ENCODE data around the gene BBOF1. TPM values are rescaled to one million over a fixed set of nuclear protein-coding genes. Genes with fewer than 3 reads are reported as not detected.

BBOF1 gene
- total and polyA plus RNA-seq, 9 donors, result 5.7 to 8.6 (median 6.4) TPM

GRCh38 chr14:74064426-74064825, 45.3 kb downstream of the BBOF1 start:
- Histone ChIP-seq H3K27me3 (ENCODE audit: control insufficient read depth, insufficient read depth, low read length) (no peaks in the 10 kb centered on the region), H3K4me1 (ENCODE audit: control insufficient read depth, insufficient read depth, low read length) (no peaks in the 10 kb centered on the region), H3K36me3 (ENCODE audit: control insufficient read depth, insufficient read depth, low read length) (peaks cover 51% of the 10 kb centered on the region), H3K9me3 (replicated peaks; ENCODE audit: control insufficient read depth, low read depth, low read length) (no peaks in the 10 kb centered on the region), H3K4me3 (ENCODE audit: low read length) (no peak overlapping the region), H3K27ac (ENCODE audit: low read length) (no peak overlapping the region)
- no peak for DNase-seq

GRCh38 chr14:74064883-74065282, 45.7 kb downstream of the BBOF1 start:
- Histone ChIP-seq H3K27ac (ENCODE audit: low read length) (no peak overlapping the region), H3K9me3 (replicated peaks; ENCODE audit: control insufficient read depth, low read depth, low read length) (no peaks in the 10 kb centered on the region), H3K36me3 (ENCODE audit: control insufficient read depth, insufficient read depth, low read length) (peaks cover 52% of the 10 kb centered on the region), H3K4me3 (ENCODE audit: low read length) (no peak overlapping the region), H3K27me3 (ENCODE audit: control insufficient read depth, insufficient read depth, low read length) (no peaks in the 10 kb centered on the region), H3K4me1 (ENCODE audit: control insufficient read depth, insufficient read depth, low read length) (no peaks in the 10 kb centered on the region)
- WGBS (ENCODE audit: insufficient coverage), result no CpG with 5 or more reads among the region's 3 CpGs
- no peak for DNase-seq

- no peaks in the 10 kb centered on the region for H3K4me1 ChIP-seq (ENCODE audit: control insufficient read depth, insufficient read depth, low read length)
- peaks cover 56% of the 10 kb centered on the region for H3K36me3 ChIP-seq (ENCODE audit: control insufficient read depth, insufficient read depth, low read length)
- no peaks in the 10 kb centered on the region for H3K9me3 ChIP-seq (replicated peaks; ENCODE audit: control insufficient read depth, low read depth, low read length)
- DNase-seq, result no peak
- no peak overlapping the region for H3K27ac ChIP-seq (ENCODE audit: low read length)
- no CpG with 5 or more reads among the region's 3 CpGs for WGBS (ENCODE audit: insufficient coverage)
- H3K27me3 ChIP-seq (ENCODE audit: control insufficient read depth, insufficient read depth, low read length), result no peaks in the 10 kb centered on the region
- H3K4me3 ChIP-seq (ENCODE audit: low read length), result no peak overlapping the region
Measured at GRCh38 chr14:74065746-74066575, 46.8 kb downstream of the BBOF1 start.

- 40% methylated on average over 1 of the region's 1 CpG for WGBS (ENCODE audit: insufficient coverage)
- no peak overlapping the region for H3K27ac ChIP-seq (ENCODE audit: low read length)
- H3K4me3 ChIP-seq (ENCODE audit: low read length), result no peak overlapping the region
- no peaks in the 10 kb centered on the region for H3K27me3 ChIP-seq (ENCODE audit: control insufficient read depth, insufficient read depth, low read length)
- no peak for DNase-seq
- H3K4me1 ChIP-seq (ENCODE audit: control insufficient read depth, insufficient read depth, low read length), result no peaks in the 10 kb centered on the region
- H3K9me3 ChIP-seq (replicated peaks; ENCODE audit: control insufficient read depth, low read depth, low read length), result no peaks in the 10 kb centered on the region
- H3K36me3 ChIP-seq (ENCODE audit: control insufficient read depth, insufficient read depth, low read length), result peaks cover 4% of the 10 kb centered on the region
Measured at GRCh38 chr14:74077401-74077800, 58.3 kb downstream of the BBOF1 start.

- DNase-seq, result peak; percentile 10
- H3K4me3 ChIP-seq (ENCODE audit: low read length), result no peak overlapping the region
- no peaks in the 10 kb centered on the region for H3K9me3 ChIP-seq (replicated peaks; ENCODE audit: control insufficient read depth, low read depth, low read length)
- H3K27me3 ChIP-seq (ENCODE audit: control insufficient read depth, insufficient read depth, low read length), result no peaks in the 10 kb centered on the region
- H3K36me3 ChIP-seq (ENCODE audit: control insufficient read depth, insufficient read depth, low read length), result no peaks in the 10 kb centered on the region
- 55% methylated on average over 2 of the region's 4 CpGs for WGBS (ENCODE audit: insufficient coverage)
- peaks cover 9% of the 10 kb centered on the region for H3K4me1 ChIP-seq (ENCODE audit: control insufficient read depth, insufficient read depth, low read length)
- H3K27ac ChIP-seq (ENCODE audit: low read length), result peak overlapping the region; percentile 9
Measured at GRCh38 chr14:74080820-74081460, 61.8 kb downstream of the BBOF1 start.

- Histone ChIP-seq H3K9me3 (replicated peaks; ENCODE audit: control insufficient read depth, low read depth, low read length) (no peaks in the 10 kb centered on the region), H3K27me3 (ENCODE audit: control insufficient read depth, insufficient read depth, low read length) (no peaks in the 10 kb centered on the region), H3K27ac (ENCODE audit: low read length) (peak overlapping the region; percentile 9), H3K36me3 (ENCODE audit: control insufficient read depth, insufficient read depth, low read length) (no peaks in the 10 kb centered on the region), H3K4me3 (ENCODE audit: low read length) (no peak overlapping the region), H3K4me1 (ENCODE audit: control insufficient read depth, insufficient read depth, low read length) (peaks cover 9% of the 10 kb centered on the region)
- DNase-seq, result no peak
- WGBS (ENCODE audit: insufficient coverage), result 93% methylated on average over 2 of the region's 3 CpGs
Measured at GRCh38 chr14:74081491-74081890, 62.3 kb downstream of the BBOF1 start.

GRCh38 chr14:74083161-74083560, 64.0 kb downstream of the BBOF1 start:
- no peak overlapping the region for H3K4me3 ChIP-seq (ENCODE audit: low read length)
- peak overlapping the region; percentile 6 for H3K27ac ChIP-seq (ENCODE audit: low read length)
- no peaks in the 10 kb centered on the region for H3K27me3 ChIP-seq (ENCODE audit: control insufficient read depth, insufficient read depth, low read length)
- no peaks in the 10 kb centered on the region for H3K9me3 ChIP-seq (replicated peaks; ENCODE audit: control insufficient read depth, low read depth, low read length)
- H3K4me1 ChIP-seq (ENCODE audit: control insufficient read depth, insufficient read depth, low read length), result peaks cover 9% of the 10 kb centered on the region
- no CpG with 5 or more reads among the region's 3 CpGs for WGBS (ENCODE audit: insufficient coverage)
- H3K36me3 ChIP-seq (ENCODE audit: control insufficient read depth, insufficient read depth, low read length), result no peaks in the 10 kb centered on the region
- DNase-seq, result peak; percentile 7

GRCh38 chr14:74083784-74084276, 64.7 kb downstream of the BBOF1 start:
- Histone ChIP-seq H3K4me3 (ENCODE audit: low read length) (peak overlapping the region; percentile 95), H3K9me3 (replicated peaks; ENCODE audit: control insufficient read depth, low read depth, low read length) (no peaks in the 10 kb centered on the region), H3K27ac (ENCODE audit: low read length) (peak overlapping the region; percentile 91), H3K36me3 (ENCODE audit: control insufficient read depth, insufficient read depth, low read length) (no peaks in the 10 kb centered on the region), H3K4me1 (ENCODE audit: control insufficient read depth, insufficient read depth, low read length) (peaks cover 9% of the 10 kb centered on the region), H3K27me3 (ENCODE audit: control insufficient read depth, insufficient read depth, low read length) (no peaks in the 10 kb centered on the region)
- DNase-seq, result no peak
- WGBS (ENCODE audit: insufficient coverage), result 2% methylated on average over 11 of the region's 15 CpGs

GRCh38 chr14:74084277-74085046, 65.3 kb downstream of the BBOF1 start, which contains the start of the genes ALDH6A1 and LIN52:
Gene ALDH6A1, minus strand, starts transcription at chr14:74084453. Its CDS starts 59 bp downstream, at chr14:74084394.
Gene LIN52, plus strand, starts transcription at chr14:74084956. Its CDS starts 19 bp downstream, at chr14:74084975.
- 0% methylated on average over 20 of the region's 46 CpGs for WGBS (ENCODE audit: insufficient coverage)
- H3K27me3 ChIP-seq (ENCODE audit: control insufficient read depth, insufficient read depth, low read length), result no peaks in the 10 kb centered on the region
- H3K36me3 ChIP-seq (ENCODE audit: control insufficient read depth, insufficient read depth, low read length), result no peaks in the 10 kb centered on the region
- H3K4me3 ChIP-seq (ENCODE audit: low read length), result peak within 1 kb of the TSS; percentile 95
- H3K4me1 ChIP-seq (ENCODE audit: control insufficient read depth, insufficient read depth, low read length), result peaks cover 9% of the 10 kb centered on the region
- DNase-seq, result peak; percentile 100
- peak within 1 kb of the TSS; percentile 91 for H3K27ac ChIP-seq (ENCODE audit: low read length)
- H3K9me3 ChIP-seq (replicated peaks; ENCODE audit: control insufficient read depth, low read depth, low read length), result no peaks in the 10 kb centered on the region

All from muscle of leg (tissue), 11 donors.